Lower leg skin (tissue), 4 donors: ENCODE data around the gene CREBBP. TPM values are rescaled to one million over a fixed set of nuclear protein-coding genes. Genes with fewer than 3 reads are reported as not detected.

Experiments used
- DNase-seq, 2 donors: peaks; one replicate each; pipeline ENCODE4 v3.0.0-alpha.2; 2019; ENCODE audit warnings: low spot score in 2 of 2
- H3K4me3 ChIP-seq: fragments of 200-600 bp; sonication (generic); 2 replicates; pipeline ENCODE4 v1.5.1; 2017; ENCODE audit warnings: mild to moderate bottlenecking, low read depth; ENCODE audit not compliant: poor library complexity, severe bottlenecking
- POLR2A ChIP-seq, 2 donors: fragments of 450-650 bp; IDR thresholded peaks; one replicate each; pipeline ENCODE4 v1.6.1; 2016 to 2017; ENCODE audit warnings: antibody characterized with exemption in 2 of 2, mild to moderate bottlenecking in 1 of 2, moderate library complexity in 1 of 2
- WGBS, 2 donors: methylation state at CpG; one replicate each; pipeline ENCODE4 v1.1.5; 2018; 5-methylcytosine and 5-hydroxymethylcytosine counted together
- intact Hi-C: fragments of 100-400 bp; cut with DNase I; formaldehyde crosslinking; loops from one replicate; pipeline ENCODE4 v1.15.0; 2023; ENCODE audit warnings: low total_unique reads
- total RNA-seq, 4 donors: library from RNA; depleted of rRNA; stranded (reverse); fragments of >200 nt; gene quantifications; one replicate each; pipeline ENCODE4 v1.1.0, GENCODE V29; 2016
- TF ChIP-seq, protein P1 (sequence below), 3 donors: fragments of 450-650 bp; IDR thresholded peaks; one replicate each; pipeline ENCODE4 v1.5.1; 2016; ENCODE audit warnings: antibody characterized with exemption in 3 of 3, mild to moderate bottlenecking in 3 of 3, moderate library complexity in 2 of 3

CREBBP gene
- total RNA-seq, 4 donors from 2014 or later, result 45.5 to 152 (median 65.7) TPM

DNA sequence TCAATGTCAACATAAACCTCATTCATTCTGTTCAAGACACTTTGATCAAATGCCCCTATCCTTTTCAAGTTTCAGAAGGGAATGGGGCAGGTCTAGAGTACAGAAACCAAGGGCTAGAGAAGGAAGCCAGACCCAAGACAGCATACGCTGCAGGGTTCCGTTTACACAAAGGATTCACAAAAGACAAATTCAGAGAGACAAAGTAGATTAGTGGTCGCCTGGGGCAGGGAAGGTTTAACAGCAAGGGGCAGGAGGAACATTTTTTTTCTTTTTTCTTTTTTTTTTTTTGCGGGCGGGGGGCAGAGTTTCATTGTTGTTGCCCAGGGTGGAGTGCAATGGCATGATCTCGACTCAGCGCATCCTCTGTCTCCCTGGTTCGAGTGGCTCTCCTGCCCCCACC, 143.3 kb downstream of the CREBBP start:
- TF ChIP-seq POLR2A (IDR thresholded peaks at IDR 0.05), result no peak
- TF ChIP-seq, protein P1, sequence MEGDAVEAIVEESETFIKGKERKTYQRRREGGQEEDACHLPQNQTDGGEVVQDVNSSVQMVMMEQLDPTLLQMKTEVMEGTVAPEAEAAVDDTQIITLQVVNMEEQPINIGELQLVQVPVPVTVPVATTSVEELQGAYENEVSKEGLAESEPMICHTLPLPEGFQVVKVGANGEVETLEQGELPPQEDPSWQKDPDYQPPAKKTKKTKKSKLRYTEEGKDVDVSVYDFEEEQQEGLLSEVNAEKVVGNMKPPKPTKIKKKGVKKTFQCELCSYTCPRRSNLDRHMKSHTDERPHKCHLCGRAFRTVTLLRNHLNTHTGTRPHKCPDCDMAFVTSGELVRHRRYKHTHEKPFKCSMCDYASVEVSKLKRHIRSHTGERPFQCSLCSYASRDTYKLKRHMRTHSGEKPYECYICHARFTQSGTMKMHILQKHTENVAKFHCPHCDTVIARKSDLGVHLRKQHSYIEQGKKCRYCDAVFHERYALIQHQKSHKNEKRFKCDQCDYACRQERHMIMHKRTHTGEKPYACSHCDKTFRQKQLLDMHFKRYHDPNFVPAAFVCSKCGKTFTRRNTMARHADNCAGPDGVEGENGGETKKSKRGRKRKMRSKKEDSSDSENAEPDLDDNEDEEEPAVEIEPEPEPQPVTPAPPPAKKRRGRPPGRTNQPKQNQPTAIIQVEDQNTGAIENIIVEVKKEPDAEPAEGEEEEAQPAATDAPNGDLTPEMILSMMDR (IDR thresholded peaks at IDR 0.05), result no peak
- 91 to 92% methylated on average over 8 of the region's 8 CpGs for WGBS, 2 donors
- intact Hi-C loops, result no loop called here
- H3K4me3 ChIP-seq, result no peak overlapping the region
- DNase-seq, result no peak

DNA sequence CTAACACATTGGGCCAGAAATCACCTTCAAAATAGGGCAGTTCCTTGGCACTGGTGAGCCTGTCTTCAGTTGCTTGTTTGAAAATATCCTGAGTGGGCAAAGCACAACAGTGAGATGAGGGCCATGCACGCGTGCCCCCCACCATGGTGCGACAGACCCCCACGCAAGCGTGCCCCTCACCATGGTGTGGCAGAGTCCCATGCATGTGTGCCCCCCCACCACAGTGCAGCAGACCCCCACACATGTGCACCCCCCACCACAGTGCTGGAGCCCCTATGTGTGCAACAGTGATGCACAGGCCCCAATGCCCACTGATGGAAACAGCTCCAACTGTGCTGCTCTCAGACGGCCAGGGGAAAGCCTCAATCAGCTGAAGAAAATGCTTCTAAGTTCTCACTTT, 144.4 kb downstream of the CREBBP start:
- DNase-seq, result no peak
- no peak overlapping the region for H3K4me3 ChIP-seq
- intact Hi-C loops, result no loop called here
- no peak for TF ChIP-seq POLR2A (IDR thresholded peaks at IDR 0.05)
- TF ChIP-seq, protein P1 (IDR thresholded peaks at IDR 0.05), result no peak
- 87 to 94% methylated on average over 4 to 6 of the region's 6 CpGs for WGBS, 2 donors

DNA sequence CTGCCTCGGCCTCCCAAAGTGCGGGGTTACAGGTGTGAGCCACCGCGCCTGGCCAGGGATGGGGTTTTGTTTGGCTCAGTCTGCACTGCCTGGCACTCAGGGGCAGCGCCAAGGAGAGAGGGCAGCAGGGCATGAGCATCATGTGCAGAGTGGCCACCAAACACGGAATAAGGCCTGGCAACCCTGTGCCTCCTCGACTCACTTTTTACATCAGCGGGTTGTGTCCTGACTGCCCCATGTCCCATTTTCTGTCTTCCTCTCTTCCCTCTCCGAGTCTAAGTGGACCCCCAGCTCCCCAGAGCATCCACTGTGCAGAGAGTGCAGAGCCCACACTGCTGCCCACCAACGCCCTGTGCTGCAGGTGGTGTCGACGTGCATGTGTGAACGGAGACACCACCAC, 145.0 kb downstream of the CREBBP start:
- WGBS, 2 donors, result 97% methylated on average over 13 of the region's 13 CpGs
- intact Hi-C loops, result no loop called here
- no peak overlapping the region for H3K4me3 ChIP-seq
- TF ChIP-seq, protein P1 (IDR thresholded peaks at IDR 0.05), result no peak
- no peak for TF ChIP-seq POLR2A (IDR thresholded peaks at IDR 0.05)
- DNase-seq, result no peak

DNA sequence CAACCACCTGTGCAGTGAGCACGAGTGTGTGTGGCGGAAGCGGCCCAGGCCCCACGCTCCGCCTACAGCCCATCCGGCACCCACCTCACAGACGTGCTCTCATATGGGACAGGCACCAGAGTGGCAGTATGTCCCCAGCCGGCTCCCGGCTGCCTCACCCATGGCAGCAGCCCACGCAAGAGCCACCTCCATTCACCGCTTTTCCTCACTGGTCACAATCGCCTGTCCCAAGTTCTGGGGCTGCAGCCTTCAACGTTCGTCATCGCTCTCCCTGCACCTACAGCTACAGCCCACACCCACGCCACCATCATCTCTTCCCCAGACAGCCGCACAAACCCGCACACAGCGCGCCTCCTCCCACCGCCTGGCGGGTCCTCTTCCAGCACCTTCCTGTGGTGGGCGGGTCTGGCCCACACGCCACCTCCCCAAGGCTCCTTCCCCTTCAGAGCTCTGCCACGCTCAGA, 145.7 kb downstream of the CREBBP start:
- intact Hi-C loops, result no loop called here

DNA sequence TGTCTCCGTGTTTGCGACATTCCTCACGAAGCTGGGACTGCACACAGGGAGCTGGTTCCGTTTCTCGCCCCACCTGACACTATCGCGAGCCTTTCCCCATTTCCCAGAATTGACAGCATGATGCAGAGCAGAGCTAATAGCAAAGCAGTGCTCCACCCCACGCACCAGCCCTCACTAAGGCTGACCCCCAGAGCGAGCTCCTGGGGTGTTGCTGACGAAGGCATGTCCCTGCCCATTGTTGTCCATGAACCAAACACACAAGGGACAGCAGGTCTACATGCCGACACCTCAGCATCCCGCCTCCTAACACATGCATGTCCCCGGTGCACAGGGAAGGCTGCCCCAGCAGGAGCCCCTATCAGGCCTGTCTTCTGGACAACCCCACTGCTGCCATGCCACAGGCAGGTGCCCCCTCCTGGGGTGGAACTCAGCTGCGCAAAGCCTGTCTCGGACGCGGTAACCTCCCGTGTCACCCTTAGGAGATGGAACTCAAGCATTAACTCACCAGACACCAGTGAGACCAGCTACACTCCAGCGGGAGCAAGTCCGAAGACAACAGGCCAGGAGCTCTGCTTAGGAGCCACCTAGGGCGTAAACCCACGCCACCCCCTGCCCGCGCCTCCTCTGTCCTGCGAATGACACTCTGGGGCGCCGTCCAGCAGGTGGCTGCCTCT, 146.3 kb downstream of the CREBBP start:
- TF ChIP-seq POLR2A (IDR thresholded peaks at IDR 0.05), result no peak
- TF ChIP-seq, protein P1 (IDR thresholded peaks at IDR 0.05), result no peak
- WGBS, 2 donors, result 96 to 97% methylated on average over 27 of the region's 27 CpGs

More for the DNA sequence above, 145.7 kb downstream of the CREBBP start:
- 97 to 99% methylated on average over 23 to 25 of the region's 25 CpGs for WGBS, 2 donors
- no peak overlapping the region for H3K4me3 ChIP-seq
- DNase-seq, result no peak
- TF ChIP-seq, protein P1 (IDR thresholded peaks at IDR 0.05), result no peak
- TF ChIP-seq POLR2A (IDR thresholded peaks at IDR 0.05), result no peak

DNA sequence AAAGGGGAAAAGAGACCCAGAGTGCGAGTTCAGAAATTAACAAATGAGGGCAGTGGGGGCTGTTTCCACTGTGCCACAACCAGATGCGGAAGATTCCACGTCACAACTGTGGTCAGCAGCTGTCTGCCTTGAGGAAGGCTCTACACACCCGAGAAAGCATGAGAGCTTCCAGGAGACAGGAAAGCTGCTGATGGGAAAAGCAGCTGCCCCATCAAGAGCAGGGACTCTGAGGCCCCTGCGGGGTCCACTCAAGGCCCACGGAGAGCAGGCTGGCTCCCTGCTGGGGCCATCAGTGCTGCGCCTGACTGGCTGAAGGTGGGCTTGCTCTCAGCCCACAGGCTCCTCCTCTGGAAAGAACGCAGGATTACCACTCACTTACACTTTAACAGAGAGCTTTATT, 148.3 kb downstream of the CREBBP start:
- intact Hi-C loops, result no loop called here
- no peak for DNase-seq
- no peak overlapping the region for H3K4me3 ChIP-seq
- TF ChIP-seq, protein P1 (IDR thresholded peaks at IDR 0.05), result no peak
- TF ChIP-seq POLR2A (IDR thresholded peaks at IDR 0.05), result no peak
- WGBS, 2 donors, result 91 to 92% methylated on average over 8 of the region's 8 CpGs

More for the DNA sequence above, 146.3 kb downstream of the CREBBP start:
- intact Hi-C loops, result no loop called here
- DNase-seq, result no peak
- H3K4me3 ChIP-seq, result no peak overlapping the region
